AG10803 (cell line): ENCODE results near the gene DNAJC2.

ENCODE experiments used
- DNase-seq: peaks from one replicate; pipeline ENCODE4 v3.0.0; 2010; ENCODE audit warnings: low read depth
- H3K4me3 ChIP-seq: 2 replicates; pipeline ENCODE4 v1.5.1; 2011; ENCODE audit warnings: mild to moderate bottlenecking, low read length, control low read depth
- CTCF ChIP-seq: conservative IDR thresholded peaks from 2 replicates; pipeline ENCODE4 v1.5.1; 2011; ENCODE audit warnings: mild to moderate bottlenecking, low read length, control low read depth, inconsistent platforms

Gene DNAJC2

DNA sequence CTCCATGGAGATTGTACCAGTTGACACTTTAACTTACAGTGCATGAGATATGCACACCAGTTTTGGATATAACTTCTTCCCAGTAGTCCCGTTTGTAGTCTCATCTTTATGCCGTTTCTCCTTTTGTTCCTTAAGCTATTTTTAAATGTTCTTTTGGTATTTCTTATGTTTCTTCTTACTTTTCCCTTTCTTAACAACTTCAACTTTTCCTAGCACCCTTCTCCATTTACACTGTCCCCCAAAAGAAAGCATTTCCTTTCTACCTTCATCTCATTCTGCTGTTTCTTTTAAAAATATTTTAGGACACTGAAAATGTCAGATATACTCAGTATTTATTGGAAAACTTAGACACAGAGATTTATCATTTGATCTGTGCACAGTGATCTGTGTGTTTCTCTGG is 4.4 kb upstream of the DNAJC2 start:
- TF ChIP-seq CTCF, result no peak
- DNase-seq, result no peak
- peak overlapping the region; percentile 95 for H3K4me3 ChIP-seq

DNA sequence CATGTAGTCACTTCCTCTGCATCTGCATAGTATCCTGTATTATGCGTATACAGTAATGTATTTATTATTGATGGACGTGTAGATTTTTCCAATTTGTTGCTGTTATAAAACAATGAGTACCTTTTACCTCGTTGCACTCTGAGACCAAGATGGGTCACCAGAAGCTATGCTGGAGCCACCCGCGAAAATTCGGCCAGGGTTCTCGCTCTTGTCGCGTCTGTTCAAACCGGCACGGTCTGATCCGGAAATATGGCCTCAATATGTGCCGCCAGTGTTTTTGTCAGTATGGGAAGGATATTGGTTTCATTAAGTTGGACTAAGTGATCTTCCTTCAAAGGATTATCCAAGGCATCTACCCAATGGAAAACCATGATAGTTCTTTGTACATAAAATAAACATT is 3.9 kb upstream of the DNAJC2 start:
- H3K4me3 ChIP-seq, result peak overlapping the region; percentile 95
- no peak for TF ChIP-seq CTCF
- DNase-seq, result no peak

GRCh38 chr7:103347507-103348267 is 3.1 kb upstream of the DNAJC2 start, which contains the start of gene PSMC2:
Gene PSMC2 (plus strand): TSS chr7:103347643. CDS start chr7:103347712, 69 bp downstream.
- peak; percentile 93 for DNase-seq
- peak within 1 kb of the TSS; percentile 95 for H3K4me3 ChIP-seq
- no peak for TF ChIP-seq CTCF

DNA sequence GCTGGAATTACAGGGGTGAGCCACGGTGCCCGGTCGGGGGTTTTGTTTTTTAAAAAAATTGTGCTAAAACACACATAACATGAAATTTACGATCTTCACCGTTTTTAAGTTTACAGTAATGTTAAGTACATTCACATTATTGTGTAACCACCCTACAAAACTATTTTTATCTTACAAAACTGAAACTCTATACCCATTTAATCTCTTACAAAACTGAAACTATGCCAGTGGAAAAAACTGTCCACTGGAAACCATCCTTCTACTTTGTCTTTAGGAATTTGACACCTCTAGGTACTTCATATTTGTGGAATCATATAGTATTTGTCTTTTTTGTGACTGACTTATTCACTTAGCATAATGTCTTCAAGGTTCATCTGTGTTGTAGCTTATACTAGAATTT is 1.8 kb upstream of the DNAJC2 start:
- no peak for TF ChIP-seq CTCF
- H3K4me3 ChIP-seq, result no peak overlapping the region
- no peak for DNase-seq

DNA sequence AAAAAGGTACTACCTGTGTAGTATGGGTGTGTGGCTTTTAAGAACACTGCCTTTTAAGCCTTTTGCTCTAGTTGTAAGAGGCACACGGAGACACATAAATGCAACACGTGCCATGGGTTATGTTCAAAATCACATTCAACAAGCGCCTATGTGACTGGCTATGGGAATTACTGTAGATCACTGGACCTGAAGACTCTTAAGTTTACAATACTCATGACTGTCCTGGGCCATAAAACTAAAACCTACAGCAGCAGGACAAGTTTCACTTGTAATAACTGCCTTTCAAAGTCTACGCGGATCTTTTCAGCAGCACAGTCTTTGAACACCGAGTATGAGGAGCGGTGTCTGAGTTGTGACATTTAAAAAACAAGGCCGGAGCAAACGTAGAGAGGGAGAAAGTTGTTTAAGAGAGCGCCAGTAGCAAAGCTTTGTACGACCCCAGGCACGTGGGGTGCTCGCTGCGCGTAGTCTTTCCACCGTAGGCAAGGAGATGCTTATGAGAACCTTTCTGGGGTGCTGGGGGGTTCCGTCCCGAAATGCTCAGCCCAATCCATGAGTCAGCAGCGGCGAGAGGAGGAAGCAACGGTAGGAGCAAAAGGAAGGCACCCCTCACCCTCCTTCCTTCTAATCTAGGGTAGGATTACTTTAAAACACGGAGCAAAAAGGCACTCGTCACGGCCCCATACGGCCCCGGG is 662 bp downstream of the DNAJC2 start:
- peak overlapping the region; percentile 91 for H3K4me3 ChIP-seq
- TF ChIP-seq CTCF, result no peak
- peak; percentile 25 for DNase-seq

GRCh38 chr7:103343332-103343731 is 1.2 kb downstream of the DNAJC2 start:
- TF ChIP-seq CTCF, result no peak
- no peak for DNase-seq

DNA sequence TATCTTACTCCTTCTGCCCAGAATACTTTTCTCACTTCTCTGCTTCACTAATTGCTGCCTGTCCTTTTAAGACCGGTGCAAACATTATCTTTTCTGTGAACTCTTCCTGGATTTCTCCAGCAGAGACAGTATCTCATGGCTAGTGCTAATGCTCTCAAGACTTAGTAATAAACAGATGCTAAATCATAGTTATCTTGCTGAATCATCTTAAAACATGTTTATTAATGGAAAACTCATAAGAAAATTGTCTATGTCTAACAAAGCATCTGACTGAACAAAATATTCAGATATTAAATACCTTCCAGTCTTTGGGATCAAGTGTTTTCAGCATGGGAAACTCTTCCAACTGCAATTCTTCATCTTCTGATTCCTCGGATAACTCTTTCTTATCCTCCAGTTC is 3.1 kb downstream of the DNAJC2 start:
- no peak overlapping the region for H3K4me3 ChIP-seq
- TF ChIP-seq CTCF, result no peak
- no peak for DNase-seq

More at GRCh38 chr7:103343332-103343731, 1.2 kb downstream of the DNAJC2 start:
- peak overlapping the region; percentile 91 for H3K4me3 ChIP-seq
